Stimulated activated CD4-positive, alpha-beta T cell treated with anti-CD3 and anti-CD28 coated beads, Interleukin-15, amount 100 ng/mL, for 48 hours (primary cell): ENCODE results near the gene FAIM2.

Experiments
- DNase-seq, 2 donors: peaks; one replicate each; pipeline ENCODE4 v3.0.0-alpha.2; 2020; ENCODE audit warnings: low read depth in 2 of 2

FAIM2 gene

DNA sequence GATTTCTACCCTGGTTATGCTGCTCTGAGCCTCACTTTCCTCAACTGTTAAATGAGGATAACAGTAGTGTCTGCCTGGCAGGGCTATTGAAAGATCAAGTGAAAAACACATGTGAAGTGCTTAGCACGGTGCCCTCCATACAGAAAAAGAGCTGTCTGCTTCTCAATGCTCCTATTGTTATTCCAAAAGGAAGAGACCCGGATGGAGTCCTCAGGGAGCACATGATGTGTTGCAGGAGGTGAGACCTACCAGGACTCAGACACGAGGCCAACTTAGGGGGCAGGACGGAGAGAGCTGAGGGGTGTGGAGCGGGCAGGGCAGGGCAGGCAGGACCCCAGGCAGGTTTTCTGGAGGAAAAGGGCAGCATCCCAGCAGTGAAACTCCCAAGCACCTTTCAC lies 8.9 kb downstream of the FAIM2 start:
- DNase-seq, result no peak

GRCh38 chr12:49893753-49894750 lies 9.6 kb downstream of the FAIM2 start:
- DNase-seq, result no peak

DNA sequence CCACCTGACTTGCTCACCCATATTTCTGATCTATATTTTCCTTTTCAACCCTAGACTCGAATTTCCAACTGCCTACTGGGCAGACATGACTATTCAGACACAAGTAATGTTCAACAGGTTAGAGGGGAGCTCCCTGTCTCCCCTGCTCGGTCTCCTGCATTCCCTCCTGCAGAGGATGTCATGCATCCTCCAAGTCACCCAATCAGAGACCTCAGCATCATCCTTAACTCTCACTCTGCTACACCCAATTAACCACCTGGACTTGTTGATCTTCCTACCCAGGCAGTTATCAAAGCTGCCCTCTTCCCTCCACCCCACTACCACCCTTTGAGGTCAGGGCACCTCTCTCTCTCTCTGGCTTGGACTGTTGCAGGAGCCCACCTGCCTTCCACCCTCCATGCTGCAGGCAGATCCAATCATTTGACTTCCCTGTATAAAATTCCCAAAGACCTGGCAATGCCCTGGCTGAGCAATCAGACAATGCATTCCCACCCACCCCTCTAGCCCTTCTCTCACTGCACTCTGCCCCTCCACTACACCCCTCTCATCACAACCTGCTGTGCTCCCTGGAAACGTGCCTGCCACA lies 10.9 kb downstream of the FAIM2 start:
- no peak for DNase-seq

DNA sequence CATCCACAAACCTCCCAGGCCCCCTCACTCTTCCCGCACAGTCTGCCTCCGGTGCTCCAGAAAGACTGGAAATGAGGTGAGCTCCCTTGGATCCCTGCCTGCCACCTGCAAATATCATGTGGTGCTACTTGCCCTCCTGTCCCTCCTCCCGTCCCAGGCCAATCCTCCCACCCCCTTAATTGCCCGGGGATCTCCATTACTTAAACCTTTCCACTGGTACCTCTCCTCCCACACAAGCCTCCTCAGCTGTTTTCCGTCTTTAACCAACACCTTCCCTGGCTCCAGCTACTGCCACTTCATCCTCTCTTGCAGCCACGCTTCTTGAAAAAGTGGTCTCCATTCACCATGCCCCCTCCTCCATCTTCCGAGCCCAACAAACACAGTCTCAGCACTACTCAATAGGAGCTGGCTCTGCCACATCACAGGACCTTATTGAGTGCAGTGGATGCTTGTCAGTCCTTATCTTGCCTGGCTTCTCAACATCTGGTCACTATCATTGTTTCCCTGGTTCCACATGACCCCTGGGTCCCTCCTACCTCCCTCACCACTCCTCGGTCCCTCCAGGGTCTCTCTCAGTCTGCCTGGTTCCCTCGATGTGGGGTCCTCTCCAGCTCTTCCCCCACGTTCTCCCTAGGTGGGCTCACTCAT lies 11.5 kb downstream of the FAIM2 start:
- no peak for DNase-seq

- no peak for DNase-seq
These were observed 12.2 kb downstream of the FAIM2 start for GRCh38 chr12:49891476-49891875.

GRCh38 chr12:49891012-49891411 lies 12.7 kb downstream of the FAIM2 start:
- no peak for DNase-seq

DNA sequence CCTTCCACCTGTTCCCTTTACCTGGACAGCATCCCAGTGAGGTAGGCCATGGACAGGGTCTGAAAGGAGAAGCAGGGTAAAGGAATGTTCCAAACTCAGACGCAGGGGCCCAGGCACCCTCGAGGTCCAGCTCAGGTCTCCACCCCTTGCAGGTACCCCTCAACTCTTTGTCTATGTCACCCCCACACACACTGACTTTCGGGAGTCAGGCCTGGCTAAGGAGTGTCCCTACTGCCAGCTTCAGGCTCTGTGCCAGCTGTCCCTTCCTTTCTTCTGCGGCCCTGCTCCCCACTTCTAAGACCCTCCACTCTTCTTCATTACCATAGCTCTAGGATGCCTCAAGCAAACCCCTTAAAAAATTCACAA lies 13.6 kb downstream of the FAIM2 start:
- DNase-seq, result no peak

GRCh38 chr12:49889361-49890095 lies 14.2 kb downstream of the FAIM2 start:
- DNase-seq, result no peak

DNA sequence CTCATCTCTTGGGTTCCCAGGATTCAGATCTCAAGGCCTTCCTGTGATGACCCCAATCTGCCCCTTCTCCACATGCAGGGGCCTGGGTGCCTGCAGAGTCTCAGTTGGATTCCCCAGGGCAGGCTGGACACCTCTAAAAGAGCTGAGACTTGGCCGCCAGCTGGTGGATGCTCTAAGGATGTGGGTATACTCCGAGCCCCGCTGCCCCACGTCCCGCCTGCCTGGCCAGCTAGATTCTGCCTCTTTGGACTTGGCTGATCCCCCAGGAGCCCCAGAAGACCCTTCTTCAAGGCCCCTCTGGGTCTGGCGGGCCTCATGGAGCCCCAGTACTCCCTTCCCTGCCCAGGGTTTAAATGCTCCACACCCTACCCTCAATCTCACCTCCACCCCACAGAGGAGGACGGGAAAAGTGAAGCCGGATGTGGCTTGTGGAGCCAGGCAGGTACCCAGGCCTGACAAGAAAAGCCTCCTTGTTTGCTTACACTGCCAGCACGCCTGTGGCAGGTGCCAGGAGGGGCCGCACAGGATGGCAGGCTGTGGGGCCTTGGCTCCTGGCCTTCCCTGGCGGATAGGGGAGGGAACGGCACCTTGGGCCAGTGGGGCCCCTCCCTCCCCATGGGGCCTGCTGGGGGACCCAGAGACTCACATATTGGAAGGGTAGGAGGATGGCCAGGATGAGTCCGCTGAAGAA lies 15.1 kb downstream of the FAIM2 start:
- DNase-seq, result no peak

DNA sequence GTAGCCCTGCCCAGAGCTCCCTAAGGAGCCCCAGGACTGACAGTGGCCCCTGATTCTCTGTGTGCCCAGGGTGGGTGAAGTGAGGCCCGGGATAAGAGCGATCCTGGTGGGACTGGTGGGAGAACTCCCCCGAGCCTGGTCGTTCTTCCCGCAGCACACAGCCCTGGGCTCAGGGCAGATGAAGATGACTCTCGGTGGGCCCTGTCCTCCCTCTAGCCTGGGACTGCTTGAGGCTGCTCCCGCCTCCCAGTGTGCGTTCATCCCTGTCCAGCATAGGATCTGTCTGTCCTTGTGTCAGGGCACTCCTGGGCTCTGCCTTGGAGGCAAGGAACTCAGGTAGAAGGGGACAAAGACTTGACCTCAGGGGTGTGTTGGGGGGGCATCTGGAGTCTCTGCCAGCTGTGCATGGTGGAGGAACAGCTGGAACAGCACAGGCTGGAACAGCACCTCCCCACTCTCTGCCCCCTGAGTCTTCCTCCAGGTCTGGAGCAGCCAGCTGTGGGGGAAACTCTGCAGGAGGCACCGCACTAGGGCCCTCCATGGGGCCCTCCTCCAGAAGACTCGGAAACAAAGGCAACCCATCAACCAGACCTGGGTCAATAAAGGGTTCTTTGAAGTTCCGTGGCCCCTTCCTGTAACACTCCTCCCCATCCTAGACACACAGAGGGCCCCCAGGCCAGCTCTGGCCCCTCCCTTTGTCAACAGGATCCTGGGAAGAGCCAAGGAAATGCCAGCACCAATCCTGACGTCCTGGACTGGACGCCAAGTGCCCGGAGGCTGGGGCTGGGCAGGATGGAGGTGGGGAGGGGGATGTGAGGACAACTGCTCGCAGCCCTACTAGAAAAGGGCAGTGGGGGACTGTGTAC lies 15.9 kb downstream of the FAIM2 start:
- no peak for DNase-seq

GRCh38 chr12:49887091-49887490 lies 16.6 kb downstream of the FAIM2 start:
- DNase-seq, result no peak

DNA sequence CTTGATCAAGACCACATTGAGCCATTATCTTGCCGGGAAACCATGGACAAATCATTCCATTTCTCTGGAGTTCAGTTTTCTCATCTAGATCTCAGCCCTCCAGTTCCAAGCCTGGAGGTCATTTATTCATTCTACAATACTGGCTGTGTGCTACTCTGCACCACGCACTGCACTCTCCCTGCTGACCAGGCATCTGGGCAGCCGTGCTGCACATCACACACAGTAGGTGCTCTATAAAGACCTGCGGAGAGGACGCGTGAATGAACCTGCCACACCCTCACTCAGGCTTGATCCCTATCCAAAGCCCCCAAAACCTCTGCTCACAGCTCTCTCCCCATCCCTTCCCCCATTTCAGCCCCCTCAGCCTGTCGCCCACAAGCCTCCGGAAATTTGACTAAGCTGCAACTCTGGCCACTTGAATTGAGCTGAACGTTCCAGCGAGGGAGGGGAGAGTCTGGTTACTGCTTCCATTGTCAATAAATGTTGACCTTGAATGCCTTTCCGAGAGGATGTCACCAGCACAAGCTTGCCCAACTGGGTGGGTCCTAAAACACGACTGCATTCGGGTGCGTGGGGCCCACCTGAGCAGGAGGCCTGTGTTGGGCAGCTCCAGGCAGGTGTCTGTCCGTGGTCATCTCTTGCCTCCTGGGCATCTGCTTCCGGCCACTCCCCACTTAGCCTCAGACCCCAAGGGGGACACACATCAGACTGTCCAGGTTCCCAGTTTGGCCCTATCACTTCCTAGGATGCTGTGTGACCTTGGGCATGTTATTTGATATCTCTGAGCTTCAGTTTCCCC lies 17.8 kb downstream of the FAIM2 start:
- DNase-seq, result no peak

- no peak for DNase-seq
These were observed 18.6 kb downstream of the FAIM2 start for GRCh38 chr12:49885118-49885517.

DNA sequence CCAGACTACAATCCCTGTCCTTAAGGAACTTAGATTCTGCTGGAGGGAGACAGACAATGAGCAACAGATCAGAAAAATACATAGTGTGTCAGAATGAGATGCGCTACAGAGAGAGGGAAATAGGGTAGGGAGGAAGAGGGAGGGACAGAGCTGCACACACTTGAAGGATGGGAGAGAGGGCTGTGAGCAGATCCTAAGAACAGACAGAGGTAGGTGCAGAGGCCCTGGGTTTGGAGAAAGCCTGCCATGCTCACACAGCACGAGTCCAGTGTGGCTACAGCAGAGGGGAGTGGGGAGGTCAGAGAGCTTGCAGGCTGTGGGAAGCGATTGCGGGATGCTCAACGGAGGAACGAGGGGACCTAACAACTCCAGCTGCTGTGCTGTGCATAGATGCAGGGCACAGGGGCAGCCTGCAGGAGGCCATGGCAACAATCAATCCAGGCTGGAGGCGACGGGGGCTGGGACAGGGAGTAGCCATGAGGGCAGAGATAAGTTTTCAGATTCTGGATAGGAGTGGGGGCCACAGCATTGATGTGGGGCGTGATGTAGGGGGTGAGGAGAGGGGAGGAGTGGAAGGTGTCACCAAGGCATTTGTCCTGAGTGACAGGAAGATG lies 20.7 kb downstream of the FAIM2 start:
- DNase-seq, result no peak

GRCh38 chr12:49882248-49882850 lies 21.4 kb downstream of the FAIM2 start:
- DNase-seq, result no peak

DNA sequence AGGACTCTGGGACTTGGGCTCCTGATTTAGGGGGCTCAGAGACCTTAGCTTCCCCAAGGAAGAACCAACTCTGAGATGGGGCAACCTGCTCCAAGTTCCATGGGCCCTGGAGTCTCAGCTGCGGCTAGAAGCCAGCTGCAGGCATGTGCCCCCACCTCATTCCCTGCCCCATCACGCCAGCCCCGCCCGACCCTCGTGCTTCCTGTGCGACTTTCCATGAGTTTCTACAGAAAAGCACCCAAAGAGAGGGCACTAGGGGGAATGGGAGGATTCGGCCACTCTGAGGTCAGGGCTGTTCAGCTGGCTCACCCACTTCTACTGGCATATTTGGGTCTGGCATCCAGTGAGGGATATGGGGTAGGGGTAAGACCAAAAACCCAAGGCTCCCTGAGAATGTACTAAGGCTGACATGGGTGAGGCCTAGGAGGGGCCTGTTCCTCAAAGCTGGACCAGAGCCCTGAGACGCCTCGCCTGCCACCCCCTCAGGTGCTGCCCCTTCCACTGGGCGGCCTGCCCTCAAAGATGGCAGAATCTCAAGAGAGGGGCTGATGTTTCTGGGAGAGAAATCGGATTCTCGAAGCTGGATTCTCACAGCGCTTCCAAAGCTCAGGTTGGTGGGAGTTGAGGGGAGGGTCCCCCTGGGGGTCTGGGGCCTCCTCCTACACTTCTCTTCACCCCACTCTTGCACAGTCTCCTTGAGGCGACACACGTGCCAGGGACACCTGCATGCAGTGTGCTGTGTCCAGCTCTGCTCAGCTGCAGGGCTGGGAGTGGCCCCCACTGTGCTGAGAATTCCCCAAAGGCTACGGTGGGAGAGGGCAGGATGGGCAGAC lies 22.1 kb downstream of the FAIM2 start:
- DNase-seq, result no peak

DNA sequence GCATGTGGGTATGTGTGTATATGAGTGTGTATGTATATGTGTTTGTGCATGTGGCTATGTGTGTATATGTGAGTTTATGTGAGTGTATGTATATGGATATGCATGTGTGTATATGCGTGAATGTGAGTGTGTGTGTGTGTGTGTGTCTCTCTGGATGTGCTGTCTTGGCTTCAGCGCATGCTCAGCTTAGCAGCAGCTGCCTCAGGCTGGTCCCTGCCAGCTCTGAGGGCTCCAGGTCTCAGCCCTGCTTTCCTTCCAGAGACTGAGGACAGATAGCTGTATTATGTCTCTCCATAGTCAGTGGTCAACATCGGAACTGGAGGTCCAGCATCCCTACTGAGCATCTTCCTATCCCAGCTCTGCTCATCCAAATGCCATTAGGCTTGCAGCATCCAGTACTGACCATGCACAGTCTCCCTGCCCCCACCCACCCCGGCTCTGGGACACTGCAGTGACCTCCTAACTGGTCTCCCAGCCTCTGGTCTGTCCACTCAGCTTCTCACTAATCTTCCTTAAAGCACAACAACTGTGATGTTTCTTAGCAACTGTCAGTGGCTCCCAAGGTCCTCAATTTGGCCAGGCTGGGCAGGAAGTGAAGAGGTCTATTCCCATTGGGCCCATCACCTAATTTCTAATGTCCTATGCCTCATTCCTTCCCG lies 22.8 kb downstream of the FAIM2 start:
- no peak for DNase-seq
